ENCODE results near the gene SLC22A5. TPM values are rescaled to one million over a fixed set of nuclear protein-coding genes. Genes with fewer than 3 reads are reported as not detected.

The SLC22A5 gene
- total and polyA plus RNA-seq, 9 of the 15 experiments (the other 6 are each of a cell fraction or from before 2014, with no cell fraction given): 3.0 to 16.6 (median 8.3) TPM

DNA sequence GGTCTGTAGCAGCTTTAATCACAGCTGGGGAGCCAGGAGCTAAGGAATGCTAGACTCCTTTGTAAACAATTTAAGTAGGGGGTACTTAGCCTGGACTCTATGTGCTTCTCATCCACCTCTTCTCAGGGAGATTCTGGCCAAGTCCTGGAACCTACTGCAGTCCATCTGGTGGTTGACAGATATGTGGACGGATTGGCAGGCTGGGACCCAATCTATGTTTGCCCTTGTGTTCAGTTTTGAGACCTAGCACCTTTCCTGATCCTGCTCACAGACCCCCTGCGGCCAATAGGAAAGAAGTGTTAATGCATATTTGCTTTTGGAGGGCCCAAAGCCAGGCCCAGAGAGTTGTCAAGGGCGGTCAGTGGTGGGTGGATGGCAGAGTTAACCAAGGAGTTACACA, 6.4 kb downstream of the SLC22A5 start (continued):
- TF ChIP-seq, protein P1, sequence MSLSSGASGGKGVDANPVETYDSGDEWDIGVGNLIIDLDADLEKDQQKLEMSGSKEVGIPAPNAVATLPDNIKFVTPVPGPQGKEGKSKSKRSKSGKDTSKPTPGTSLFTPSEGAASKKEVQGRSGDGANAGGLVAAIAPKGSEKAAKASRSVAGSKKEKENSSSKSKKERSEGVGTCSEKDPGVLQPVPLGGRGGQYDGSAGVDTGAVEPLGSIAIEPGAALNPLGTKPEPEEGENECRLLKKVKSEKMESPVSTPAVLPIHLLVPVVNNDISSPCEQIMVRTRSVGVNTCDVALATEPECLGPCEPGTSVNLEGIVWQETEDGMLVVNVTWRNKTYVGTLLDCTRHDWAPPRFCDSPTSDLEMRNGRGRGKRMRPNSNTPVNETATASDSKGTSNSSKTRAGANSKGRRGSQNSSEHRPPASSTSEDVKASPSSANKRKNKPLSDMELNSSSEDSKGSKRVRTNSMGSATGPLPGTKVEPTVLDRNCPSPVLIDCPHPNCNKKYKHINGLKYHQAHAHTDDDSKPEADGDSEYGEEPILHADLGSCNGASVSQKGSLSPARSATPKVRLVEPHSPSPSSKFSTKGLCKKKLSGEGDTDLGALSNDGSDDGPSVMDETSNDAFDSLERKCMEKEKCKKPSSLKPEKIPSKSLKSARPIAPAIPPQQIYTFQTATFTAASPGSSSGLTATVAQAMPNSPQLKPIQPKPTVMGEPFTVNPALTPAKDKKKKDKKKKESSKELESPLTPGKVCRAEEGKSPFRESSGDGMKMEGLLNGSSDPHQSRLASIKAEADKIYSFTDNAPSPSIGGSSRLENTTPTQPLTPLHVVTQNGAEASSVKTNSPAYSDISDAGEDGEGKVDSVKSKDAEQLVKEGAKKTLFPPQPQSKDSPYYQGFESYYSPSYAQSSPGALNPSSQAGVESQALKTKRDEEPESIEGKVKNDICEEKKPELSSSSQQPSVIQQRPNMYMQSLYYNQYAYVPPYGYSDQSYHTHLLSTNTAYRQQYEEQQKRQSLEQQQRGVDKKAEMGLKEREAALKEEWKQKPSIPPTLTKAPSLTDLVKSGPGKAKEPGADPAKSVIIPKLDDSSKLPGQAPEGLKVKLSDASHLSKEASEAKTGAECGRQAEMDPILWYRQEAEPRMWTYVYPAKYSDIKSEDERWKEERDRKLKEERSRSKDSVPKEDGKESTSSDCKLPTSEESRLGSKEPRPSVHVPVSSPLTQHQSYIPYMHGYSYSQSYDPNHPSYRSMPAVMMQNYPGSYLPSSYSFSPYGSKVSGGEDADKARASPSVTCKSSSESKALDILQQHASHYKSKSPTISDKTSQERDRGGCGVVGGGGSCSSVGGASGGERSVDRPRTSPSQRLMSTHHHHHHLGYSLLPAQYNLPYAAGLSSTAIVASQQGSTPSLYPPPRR (CRISPR knock-in tag; IDR thresholded peaks at IDR 0.05; ENCODE audit: borderline replicate concordance): no peak
- TF ChIP-seq RBM22 (IDR thresholded peaks at IDR 0.05; ENCODE audit: low read depth, low read length, poor library complexity, severe bottlenecking) (no peak), ZC3H8 (IDR thresholded peaks at IDR 0.05) (no peak), CHD1 (IDR thresholded peaks at IDR 0.05; ENCODE audit: low read length) (no peak), PHB (CRISPR knock-in tag; IDR thresholded peaks at IDR 0.05) (no peak), ZNF253 (CRISPR knock-in tag; conservative IDR thresholded peaks at IDR 0.05) (no peak)
